HepG2 (cell line): Measurements from ENCODE around the gene UBXN2A. TPM values are rescaled to one million over a fixed set of nuclear protein-coding genes. Genes with fewer than 3 reads are reported as not detected.

ENCODE experiments used
- CBX2 ChIP-seq, 2 experiments: fragments of 200-600 bp in 1 of 2; sonication (generic); formaldehyde crosslinking in 1 of 2; IDR thresholded peaks; 2 replicates each; pipeline versions ENCODE4 v1.7.0 to v1.8.1; 2018 to 2022; ENCODE audit warnings: low read depth in 2 of 2, low read length in 1 of 2, mild to moderate bottlenecking in 1 of 2, missing genetic modification reagents in 1 of 2
- CCAR2 ChIP-seq: fragments of 200-400 bp; formaldehyde crosslinking; optimal IDR thresholded peaks from 2 replicates; pipeline ENCODE3; 2018; ENCODE audit warnings: low read depth, mild to moderate bottlenecking, low read length, moderate library complexity
- CREB1 ChIP-seq, 2 experiments: fragments of 450-650 bp in 1 of 2; IDR thresholded peaks; 2 replicates each; pipeline ENCODE4 v1.6.1; 2016 to 2017; ENCODE audit warnings: control low read depth in 1 of 2, mild to moderate bottlenecking in 1 of 2, missing compliant biosample characterization in 1 of 2, missing genetic modification characterization in 1 of 2
- DBP ChIP-seq: sonication (generic); formaldehyde crosslinking; IDR thresholded peaks from 2 replicates; pipeline ENCODE4 v1.4.0; 2020; ENCODE audit warnings: missing genetic modification reagents; ENCODE audit errors: not compliant biosample characterization
- KAT2B ChIP-seq: fragments of 150-350 bp; IDR thresholded peaks from 2 replicates; pipeline ENCODE4 v1.6.1; 2014; ENCODE audit warnings: low read depth, low read length, borderline replicate concordance
- NCOA1 ChIP-seq: sonication (generic); formaldehyde crosslinking; IDR thresholded peaks from 2 replicates; pipeline ENCODE4 v1.9.0; 2021; ENCODE audit warnings: missing genetic modification reagents
- NFIC ChIP-seq: IDR thresholded peaks from 2 replicates; pipeline ENCODE4 v1.6.1; 2012; ENCODE audit warnings: mild to moderate bottlenecking, low read length, inconsistent platforms
- PCBP2 ChIP-seq: fragments of 200-400 bp; formaldehyde crosslinking; optimal IDR thresholded peaks from 2 replicates; pipeline ENCODE3; 2018; ENCODE audit warnings: low read length, low read depth; ENCODE audit not compliant: poor library complexity, severe bottlenecking
- RFX5 ChIP-seq: IDR thresholded peaks from 2 replicates; pipeline ENCODE4 v1.6.1; 2011; ENCODE audit warnings: low read depth, low read length, improper control_type of control experiment
- RNF2 ChIP-seq: fragments of 450-650 bp; conservative IDR thresholded peaks from 2 replicates; pipeline ENCODE4 v1.6.1; 2016; ENCODE audit warnings: low read depth
- SMC3 ChIP-seq: IDR thresholded peaks from 2 replicates; pipeline ENCODE4 v1.6.1; 2011; ENCODE audit warnings: low read length, improper control_type of control experiment
- SUZ12 ChIP-seq: fragments of 150-350 bp; IDR thresholded peaks from 2 replicates; pipeline ENCODE4 v1.6.1; 2014; ENCODE audit warnings: low read depth, low read length
- ZBTB2 ChIP-seq: sonication (generic); formaldehyde crosslinking; IDR thresholded peaks from 2 replicates; pipeline ENCODE4 v1.8.0; 2022; ENCODE audit warnings: low read depth, missing genetic modification reagents
- ZFP36L1 ChIP-seq: sonication (generic); formaldehyde crosslinking; IDR thresholded peaks from 2 replicates; pipeline ENCODE4 v1.8.0; 2022; ENCODE audit warnings: mild to moderate bottlenecking, missing genetic modification reagents, moderate library complexity
- ZFP91 ChIP-seq: sonication (generic); formaldehyde crosslinking; IDR thresholded peaks from 2 replicates; pipeline ENCODE4 v1.9.0; 2022; ENCODE audit warnings: missing genetic modification reagents, mild to moderate bottlenecking, borderline replicate concordance
- ZKSCAN1 ChIP-seq: fragments of 150-350 bp; IDR thresholded peaks from 2 replicates; pipeline ENCODE4 v1.6.1; 2014; ENCODE audit warnings: low read length
- ZNF12 ChIP-seq: sonication (generic); formaldehyde crosslinking; IDR thresholded peaks from 2 replicates; pipeline ENCODE4 v1.5.0; 2020; ENCODE audit warnings: missing genetic modification reagents
- ZNF136 ChIP-seq: sonication (generic); formaldehyde crosslinking; IDR thresholded peaks from 2 replicates; pipeline ENCODE4 v1.8.1; 2022; ENCODE audit warnings: low read depth, mild to moderate bottlenecking, moderate library complexity, missing genetic modification reagents
- ZNF143 ChIP-seq: sonication (generic); formaldehyde crosslinking; IDR thresholded peaks from 2 replicates; pipeline ENCODE4 v1.4.0; 2020; ENCODE audit warnings: missing genetic modification reagents
- ZNF263 ChIP-seq: sonication (generic); formaldehyde crosslinking; IDR thresholded peaks from 2 replicates; pipeline ENCODE4 v1.4.0; 2020; ENCODE audit warnings: missing genetic modification reagents
- ZNF280B ChIP-seq: sonication (generic); formaldehyde crosslinking; IDR thresholded peaks from 2 replicates; pipeline ENCODE4 v1.5.0; 2020; ENCODE audit warnings: missing genetic modification reagents, mild to moderate bottlenecking, borderline replicate concordance
- ZNF3 ChIP-seq: IDR thresholded peaks from 2 replicates; pipeline ENCODE4 v1.7.0; 2017; ENCODE audit warnings: inconsistent platforms
- ZNF414 ChIP-seq: sonication (generic); formaldehyde crosslinking; IDR thresholded peaks from 2 replicates; pipeline ENCODE4 v1.5.0; 2020; ENCODE audit warnings: missing genetic modification reagents
- ZNF605 ChIP-seq: sonication (generic); formaldehyde crosslinking; IDR thresholded peaks from 2 replicates; pipeline ENCODE4 v1.8.0; 2022; ENCODE audit warnings: mild to moderate bottlenecking, missing genetic modification reagents
- polyA plus RNA-seq, 8 experiments: library from polyadenylated mRNA; depleted of rRNA in 3 of 8; stranded (reverse) in 7 of 8; unstranded in 1 of 8; fragments of >200 nt; fragmentation: Illumina TruSeq in 4 of 8; extraction: Trizol in 4 of 8; gene quantifications; 2 replicates each; pipeline versions ENCODE4 v1.2.1 to v1.2.3, GENCODE V29; 2011 to 2016; ENCODE audit warnings: low read depth in 4 of 8, missing spikeins in 1 of 8, mixed read lengths in 1 of 8; ENCODE audit not compliant: insufficient read depth in 1 of 8
- total RNA-seq, 5 experiments: library from RNA; depleted of rRNA; stranded (reverse); fragments of >200 nt; fragmentation: Illumina TruSeq; extraction: Trizol; gene quantifications; 2 replicates each; pipeline ENCODE4 v1.2.3, GENCODE V29; 2016; ENCODE audit warnings: low read depth in 1 of 5

The UBXN2A gene
- total and polyA plus RNA-seq, 2 of the 13 experiments (the other 11 are each of a cell fraction or from before 2014, with no cell fraction given) = 8.3 to 20.9 TPM

- TF ChIP-seq ZNF414 (no peak), CBX2 (IDR thresholded peaks at IDR 0.05; ENCODE audit: low read depth, low read length) (no peak), CBX2 (CRISPR knock-in tag; IDR thresholded peaks at IDR 0.05; ENCODE audit: low read depth) (no peak), RFX5 (no peak), RNF2 (no peak), ZNF12 (no peak), ZFP91 (CRISPR knock-in tag) (peak; percentile 81), ZNF3 (no peak), ZFP36L1 (peak; percentile 92; the same call in 1 of the 2 replicates), ZNF263 (peak; percentile 66), ZBTB2 (CRISPR knock-in tag) (no peak), ZNF280B (CRISPR knock-in tag) (peak; percentile 96), DBP (CRISPR knock-in tag) (no peak), NCOA1 (CRISPR knock-in tag) (no peak), SMC3 (no peak), ZNF143 (CRISPR knock-in tag) (no peak), ZKSCAN1 (no peak), ZNF136 (peak; percentile 28; the same call in 1 of the 2 replicates), ZNF605 (CRISPR knock-in tag) (peak; percentile 96), KAT2B (no peak), NFIC (0 out of 2 replicates have a peak, but pooled peaks have one; percentile 67), SUZ12 (no peak), PCBP2 (no peak), CCAR2 (no peak), CREB1 (IDR thresholded peaks at IDR 0.05) (no peak; the same call in 1 of the 2 replicates), CREB1 (CRISPR knock-in tag; IDR thresholded peaks at IDR 0.05) (no peak)
These were observed 75.5 kb downstream of the UBXN2A start (continued) for GRCh38 chr2:24015562-24016375.
